NCI-H128 (cell line): Measurements from ENCODE around the gene ALDH1L1.

ENCODE experiments used
- DNase-seq: peaks from one replicate; lab custom pipeline; 2025; ENCODE audit not compliant: unreplicated experiment; lab: John Stamatoyannopoulos, UW

The ALDH1L1 gene

DNA sequence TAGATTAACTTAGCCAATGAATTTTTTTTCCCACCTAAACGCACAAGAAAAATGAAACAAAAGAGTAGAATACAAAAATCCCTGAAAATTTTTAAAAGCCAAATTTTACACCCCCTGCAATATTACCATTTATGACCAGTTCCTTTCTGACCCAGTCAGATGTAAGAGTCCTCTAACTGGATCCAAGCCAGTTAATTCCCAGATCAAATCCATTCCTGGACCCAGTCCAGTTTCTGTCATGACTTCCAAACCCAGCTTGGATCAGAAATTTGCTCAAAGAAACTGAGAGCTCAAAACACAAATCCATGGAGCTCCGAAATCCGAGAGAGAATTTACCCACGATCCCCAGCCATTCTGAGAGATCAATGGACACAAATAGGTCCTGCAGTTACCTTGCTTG lies 17.0 kb upstream of the ALDH1L1 start:
- DNase-seq = no peak

DNA sequence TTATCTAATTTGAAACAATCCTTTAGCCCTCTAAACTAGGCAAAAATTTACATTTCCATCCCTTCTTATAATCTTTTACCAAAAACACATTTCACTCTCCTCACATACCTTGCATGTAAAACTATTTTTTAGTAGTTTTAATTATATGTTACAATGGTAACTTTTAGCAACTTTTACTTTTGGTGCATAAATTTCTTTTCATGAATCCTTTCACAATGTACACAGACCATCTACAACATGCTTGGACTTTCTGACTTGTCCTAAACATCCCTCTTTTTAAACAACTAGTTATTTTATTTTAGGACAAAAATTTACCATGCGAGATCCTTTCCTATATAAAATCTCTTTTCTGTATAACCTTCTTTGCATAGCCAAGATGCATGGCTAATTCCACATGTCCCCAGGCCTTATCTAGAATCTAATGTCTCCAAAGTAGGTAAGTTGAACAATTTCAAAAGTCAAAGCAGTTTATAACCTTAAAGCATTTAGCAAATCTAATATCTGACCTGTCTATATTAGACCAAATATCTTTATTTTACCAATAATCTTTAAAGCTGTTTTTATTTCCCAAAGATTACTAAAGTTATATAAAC lies 14.4 kb upstream of the ALDH1L1 start:
- DNase-seq = no peak

DNA sequence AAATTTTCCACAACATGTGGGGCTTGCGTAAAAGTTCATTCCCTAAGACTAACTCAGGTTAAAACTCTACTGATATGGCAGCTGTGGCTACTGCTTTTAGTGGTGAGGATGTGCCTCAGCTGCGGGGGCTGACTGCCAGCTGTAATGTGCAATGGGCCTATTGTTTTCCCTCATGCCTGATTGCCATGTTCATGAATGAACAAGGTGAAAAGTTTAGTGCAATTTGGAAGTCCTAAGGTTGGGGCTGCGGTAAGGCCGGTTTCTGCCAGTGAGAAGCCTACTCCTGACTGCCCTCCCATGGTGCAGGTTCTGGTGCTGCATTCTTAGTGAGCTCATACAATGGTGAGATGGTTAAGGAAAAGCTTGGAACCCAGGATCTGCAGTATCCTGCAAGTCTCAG lies 10.9 kb upstream of the ALDH1L1 start:
- no peak for DNase-seq

DNA sequence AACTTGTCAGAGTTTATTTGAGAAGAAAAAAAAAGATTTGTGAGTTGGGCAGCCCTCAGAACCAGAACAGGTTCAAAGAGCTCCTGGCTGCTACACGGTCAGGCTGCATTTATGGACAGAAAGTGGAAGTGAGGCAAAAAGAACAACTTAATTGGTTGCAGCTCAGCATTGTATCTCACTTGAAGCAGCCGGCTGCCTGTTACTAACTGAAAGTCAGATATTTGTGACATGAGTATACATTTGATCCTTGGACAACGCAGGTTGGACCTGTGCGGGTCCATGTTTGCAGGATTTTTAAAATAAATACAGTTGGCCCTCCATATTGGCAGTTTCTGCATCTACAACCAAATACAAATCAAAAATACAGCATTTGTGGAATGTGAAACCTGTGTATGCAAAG lies 7.5 kb upstream of the ALDH1L1 start:
- DNase-seq = no peak

DNA sequence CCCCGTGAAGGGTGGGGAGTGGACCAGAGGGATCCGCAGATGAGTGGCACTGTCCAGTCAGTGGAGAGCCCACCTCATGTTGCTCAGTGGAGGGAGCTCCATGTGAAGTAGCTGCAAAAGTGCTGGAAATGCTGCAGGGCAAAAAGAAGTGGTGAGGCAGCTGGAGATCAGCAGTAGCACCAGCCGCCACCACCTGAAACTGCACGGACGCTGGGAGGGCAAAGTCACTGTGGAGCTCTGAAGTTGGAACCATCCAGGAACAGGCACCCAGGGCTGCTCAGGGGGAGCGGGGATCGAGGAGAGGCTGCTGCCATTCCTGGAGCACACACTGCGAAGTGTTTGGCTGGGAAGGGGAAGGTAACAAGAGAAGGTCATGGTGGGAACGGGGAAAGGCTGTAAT lies 6.4 kb upstream of the ALDH1L1 start:
- no peak for DNase-seq

DNA sequence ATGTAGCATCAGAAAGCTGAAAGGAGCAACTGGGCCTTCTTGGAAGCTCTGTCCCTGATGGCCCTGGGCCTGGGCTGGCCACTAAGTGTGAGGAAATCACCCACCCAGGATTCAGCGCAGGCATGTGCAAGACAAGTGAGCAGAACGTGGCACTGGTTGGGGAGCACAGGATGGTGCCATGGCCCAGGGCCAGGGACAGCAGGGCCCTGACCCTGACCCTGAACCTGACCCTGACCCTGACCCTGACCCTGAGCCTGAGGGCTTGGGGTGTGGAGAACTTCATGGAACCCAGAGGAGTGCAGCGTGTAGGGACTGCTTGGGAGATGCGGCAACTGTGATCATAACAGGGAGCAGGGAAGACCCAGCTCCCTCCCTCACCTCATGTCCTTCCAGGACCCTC lies 5.9 kb upstream of the ALDH1L1 start:
- DNase-seq = no peak

DNA sequence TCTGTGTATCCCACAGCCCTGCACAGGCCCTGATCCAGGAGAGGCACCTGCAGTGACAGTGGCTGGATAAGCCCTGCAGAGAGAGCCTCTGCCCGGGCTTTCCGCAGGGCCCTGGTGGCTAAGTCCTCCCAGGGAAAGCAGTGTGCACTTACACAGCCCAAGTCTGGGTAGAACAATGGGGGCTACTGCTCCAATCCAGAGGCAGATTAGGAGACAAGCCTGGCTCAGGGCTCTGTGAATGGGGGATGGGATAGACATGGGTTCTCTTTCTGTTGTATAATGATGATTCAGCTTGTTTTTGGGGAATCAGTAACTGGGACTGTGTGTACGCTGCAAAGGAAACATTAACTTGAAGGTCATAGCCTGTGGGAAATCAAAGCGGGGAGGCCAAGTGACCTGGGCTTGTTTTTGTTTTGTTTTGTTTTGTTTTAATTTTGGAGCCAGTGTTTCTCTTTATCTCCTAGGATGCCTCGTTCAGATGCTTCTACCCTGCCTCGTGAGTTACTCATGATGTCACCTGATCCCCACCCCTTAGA lies 4.1 kb upstream of the ALDH1L1 start:
- no peak for DNase-seq

DNA sequence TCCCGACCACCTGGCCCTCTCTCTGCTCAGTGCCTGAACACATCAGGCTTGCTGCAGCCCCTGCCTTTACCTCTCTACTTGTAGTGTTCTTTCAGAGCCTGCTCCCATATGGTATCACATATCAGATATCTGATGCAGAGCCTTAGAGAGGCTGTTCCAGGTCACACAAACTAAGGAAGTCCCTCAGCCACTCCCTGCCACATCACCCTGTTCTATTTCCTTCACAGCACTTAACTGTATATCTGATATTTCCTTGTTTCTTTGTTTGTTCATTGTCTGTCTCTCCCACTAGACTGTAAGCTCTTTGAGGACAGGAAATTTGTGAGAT lies 976 bp upstream of the ALDH1L1 start:
- DNase-seq = no peak

DNA sequence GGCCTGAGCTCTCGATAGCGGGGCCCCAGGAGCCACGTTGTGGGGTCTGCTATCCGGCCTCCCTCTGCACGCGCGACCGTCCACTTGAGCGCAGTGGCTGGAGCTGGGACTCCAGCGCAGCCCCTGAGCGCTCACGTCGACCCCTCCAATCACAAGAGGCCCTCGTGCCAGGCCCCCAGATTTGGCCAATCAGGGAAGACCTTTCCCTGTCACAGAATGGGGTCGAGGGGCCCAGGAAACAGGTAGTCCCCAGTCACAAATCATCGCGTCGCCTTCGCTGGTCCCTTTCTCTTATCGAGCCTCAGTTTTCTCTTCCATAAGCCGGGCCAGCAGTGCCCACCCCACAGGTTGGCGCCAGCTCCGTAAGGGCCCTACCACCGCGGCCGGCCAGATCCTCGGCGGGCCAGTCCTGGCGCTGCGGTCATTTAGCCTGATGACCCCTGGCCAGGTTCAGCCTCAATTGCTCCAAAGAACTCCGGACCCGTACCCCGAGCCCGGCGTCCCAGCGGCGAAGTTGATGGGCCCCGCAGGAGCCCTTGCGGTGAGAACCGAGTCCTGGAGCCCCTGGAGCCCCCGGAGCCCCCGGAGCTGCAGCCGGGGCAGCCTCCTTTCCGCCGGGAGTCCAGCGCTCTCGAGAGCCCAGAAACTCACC lies 435 bp downstream of the ALDH1L1 start:
- DNase-seq = no peak

DNA sequence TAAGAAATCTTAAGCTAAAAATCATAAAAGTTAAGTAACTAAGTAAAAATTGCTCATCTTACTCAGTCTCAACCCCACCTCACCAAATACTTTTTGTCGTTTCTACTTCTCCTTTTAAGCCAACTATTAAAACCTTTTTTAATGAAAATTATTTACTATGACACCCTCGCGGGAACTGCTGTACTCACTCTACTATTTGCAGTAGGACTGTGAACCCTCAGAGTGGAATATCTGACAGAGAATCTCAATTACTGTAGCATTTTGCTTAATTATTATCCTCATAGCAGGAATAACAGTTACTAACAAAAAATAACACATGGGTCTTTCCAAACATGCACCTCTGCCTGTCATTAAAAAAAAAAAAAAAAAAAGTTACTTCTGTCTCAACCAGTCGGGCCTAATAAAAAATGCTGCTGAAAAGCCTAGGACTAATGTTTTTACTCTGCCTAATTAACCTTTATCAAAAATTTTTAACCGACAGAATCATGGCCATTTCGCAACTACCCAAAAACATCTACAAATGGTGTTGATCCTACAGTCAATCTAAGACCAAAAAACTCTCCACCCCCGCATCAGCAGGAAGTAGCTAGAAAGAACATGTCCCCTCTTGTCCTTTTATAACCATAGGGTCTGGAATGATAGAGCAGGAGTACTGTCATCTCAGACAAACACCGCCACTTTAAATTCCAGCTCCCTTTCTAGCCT lies 10.2 kb downstream of the ALDH1L1 start:
- DNase-seq = no peak

DNA sequence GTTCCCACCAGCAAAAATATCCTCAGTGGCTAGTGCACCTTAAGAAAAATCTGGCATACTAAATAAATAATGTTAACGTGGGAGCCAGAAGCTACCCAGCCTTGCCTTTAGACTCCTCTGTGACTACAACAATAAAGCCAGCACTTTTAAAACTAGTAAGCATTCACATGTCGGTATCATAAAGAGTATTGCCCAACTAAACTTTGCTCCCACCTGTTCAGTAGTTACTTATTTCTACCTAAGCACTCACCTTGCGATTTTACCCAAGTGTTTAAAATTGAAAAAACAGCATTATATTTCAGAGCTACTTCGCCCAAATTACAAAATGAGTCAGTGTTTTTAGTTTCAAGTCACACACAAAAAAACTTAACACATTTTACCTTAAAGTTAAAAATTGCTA lies 12.8 kb downstream of the ALDH1L1 start:
- DNase-seq = no peak

DNA sequence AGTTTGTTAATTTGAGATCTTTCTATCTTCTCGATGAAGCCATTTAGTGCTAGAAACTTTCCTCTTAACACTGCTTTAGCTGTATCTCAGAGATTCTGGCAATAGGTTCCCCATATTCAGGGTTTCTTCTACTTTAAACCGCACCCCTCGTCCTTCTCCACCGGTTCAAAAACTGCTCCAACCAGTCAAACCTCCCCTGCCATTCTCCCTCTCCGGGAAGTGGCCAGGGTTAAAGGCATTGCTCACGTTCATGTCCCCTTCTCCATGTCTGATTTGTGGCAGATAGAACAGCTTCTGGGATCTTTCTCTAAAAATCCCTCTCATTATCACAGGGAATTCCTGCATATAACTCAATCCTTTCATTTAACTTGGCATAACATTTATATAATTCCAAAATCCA lies 14.4 kb downstream of the ALDH1L1 start:
- DNase-seq = no peak

DNA sequence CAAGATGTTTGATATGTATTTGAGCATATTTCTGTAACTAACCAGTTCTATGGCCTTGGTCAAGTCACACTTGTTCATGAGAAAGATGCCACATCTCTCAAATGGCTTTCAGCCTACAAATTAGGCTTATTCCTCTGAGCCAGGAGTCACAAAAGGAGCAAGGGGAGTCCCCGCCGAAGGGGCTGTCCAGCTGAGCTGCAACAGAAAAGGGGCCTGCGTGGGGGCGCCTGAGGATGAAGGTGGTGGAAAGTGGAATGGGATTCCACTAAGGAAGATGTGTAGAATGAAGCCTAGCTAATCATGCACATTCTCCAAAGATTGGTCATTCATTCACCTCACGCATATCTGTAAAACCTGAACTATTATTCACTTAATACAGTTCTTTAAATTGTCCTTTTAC lies 19.1 kb downstream of the ALDH1L1 start:
- no peak for DNase-seq

DNA sequence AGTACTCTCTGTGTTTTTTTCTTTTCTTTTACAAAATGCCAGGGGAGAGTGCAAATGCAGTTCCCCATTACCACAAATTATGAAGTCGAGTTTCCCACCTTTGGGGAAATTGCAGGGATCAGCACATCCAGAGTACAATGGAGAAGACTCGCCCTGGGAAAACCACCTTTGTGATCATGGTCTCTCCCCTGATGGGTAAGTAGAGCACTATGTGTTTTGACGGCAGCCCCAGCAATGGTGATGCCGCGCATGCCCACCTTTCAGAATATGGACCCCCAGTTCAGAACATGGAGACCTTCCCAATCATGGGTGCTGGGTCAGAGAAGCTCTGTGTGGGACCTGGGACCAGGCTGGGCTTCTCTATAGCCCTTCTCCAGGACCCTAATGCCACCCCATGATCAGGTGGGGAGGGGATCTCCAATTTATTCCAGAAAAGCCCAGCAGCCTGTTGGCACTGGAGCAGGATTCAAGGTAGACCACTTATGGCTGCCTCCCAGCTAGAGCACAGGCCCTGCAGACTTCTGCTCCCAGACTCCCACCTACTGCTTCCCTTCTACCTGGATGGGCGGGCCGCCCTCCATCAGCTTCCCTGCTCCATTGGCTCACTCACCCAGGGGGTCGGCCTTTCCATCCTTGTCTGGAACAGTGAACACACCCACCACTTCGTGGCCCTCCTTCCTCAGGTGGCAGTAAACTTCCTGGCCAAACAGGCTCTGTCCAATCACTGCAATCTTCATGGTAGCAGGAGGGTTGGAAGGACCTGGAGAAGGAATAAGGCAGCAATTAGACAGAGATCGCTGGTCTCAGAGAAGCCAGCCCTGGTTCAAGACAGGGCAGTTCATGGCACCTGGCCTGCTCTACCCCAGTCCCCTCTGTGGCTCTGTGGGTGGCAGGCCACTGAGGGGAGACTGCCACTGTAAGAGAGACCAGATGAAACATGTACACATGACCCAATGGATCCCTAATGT lies 19.9 kb downstream of the ALDH1L1 start:
- DNase-seq = no peak

DNA sequence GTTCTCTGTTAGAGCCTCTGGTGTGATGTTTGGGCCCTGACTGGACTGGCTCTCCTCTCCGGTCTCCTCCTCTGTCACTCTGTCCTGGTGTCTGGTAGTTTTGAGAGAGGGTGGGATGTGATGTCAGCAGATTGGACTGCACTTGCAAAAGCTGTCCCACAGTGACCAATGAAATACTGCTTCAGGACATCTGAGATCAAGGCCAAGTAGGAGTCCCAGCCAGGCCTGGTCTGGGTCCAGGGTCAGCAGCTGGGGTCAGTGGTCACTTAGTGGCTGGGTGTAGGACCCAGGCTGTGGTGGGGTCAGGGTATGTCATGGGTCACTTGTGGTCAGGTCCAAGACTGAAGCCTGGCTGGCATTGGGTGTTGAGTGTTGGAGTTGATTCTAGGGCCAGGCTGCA lies 20.9 kb downstream of the ALDH1L1 start:
- no peak for DNase-seq

DNA sequence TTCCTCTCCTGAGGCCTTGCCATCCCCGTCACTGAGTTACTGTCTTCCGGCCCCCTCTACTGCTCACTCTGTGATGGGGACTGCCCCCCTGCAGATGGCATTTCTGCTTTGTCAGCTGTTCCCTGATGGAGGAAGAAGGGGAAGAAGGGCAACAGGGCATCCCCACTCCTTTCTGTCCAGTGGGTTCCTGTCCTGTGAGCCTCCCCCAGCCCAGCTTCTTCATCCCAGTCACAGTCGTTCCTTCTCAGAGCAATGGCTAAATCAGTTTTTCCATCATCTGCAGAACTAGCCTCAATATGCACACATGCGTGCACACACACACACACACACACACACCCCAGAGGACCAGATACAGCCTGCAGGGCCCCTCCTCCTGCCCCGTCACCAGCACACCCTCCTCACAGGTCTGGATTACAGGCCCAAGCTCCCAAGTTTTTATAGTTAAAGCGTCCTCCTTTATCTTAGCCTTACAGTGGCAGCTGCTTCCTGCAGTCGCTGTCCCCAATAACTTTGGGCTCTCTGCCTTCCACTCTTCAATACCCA lies 21.4 kb downstream of the ALDH1L1 start:
- no peak for DNase-seq

DNA sequence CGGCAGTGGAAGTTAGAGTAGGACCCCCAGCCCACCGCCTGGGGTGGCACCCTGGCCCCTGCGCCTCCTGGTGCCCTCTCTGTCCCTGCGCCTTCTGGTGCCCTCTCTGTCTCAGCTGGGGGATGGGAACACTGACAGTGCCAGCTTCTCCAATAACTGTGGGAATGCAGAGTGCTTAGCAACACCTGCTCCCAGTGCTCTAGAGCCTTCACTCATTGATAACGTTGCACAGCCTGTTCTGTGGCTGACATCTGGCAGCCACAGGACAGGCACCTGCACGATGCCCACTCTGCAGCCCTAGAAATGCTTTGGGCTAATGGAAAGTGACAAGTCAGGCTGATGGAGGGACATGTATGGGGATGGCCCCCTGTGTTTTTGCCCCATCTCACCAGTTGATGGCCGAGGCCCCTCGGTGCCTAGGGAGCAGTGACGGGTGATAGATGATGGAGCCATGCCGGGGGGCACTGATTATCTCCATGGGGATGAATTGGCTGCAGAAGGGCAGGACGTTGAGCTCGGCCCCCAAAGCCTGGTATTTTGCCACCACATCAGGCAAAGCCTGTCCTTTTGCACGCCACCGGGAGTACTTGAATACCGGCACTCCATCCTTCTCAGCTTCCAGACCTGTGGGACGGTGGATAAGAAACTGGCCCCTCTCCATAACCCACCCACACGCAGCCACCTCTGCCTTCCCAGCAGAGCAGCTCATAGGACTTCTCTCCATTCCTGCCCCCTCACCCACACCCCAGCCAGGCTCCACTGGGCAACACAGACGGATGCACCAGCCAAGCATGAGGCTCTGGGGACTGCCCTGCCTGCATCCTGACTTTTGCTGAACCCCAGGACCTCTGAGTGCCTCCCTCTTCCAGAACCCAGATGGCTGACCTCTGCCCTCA lies 22.1 kb downstream of the ALDH1L1 start:
- no peak for DNase-seq

DNA sequence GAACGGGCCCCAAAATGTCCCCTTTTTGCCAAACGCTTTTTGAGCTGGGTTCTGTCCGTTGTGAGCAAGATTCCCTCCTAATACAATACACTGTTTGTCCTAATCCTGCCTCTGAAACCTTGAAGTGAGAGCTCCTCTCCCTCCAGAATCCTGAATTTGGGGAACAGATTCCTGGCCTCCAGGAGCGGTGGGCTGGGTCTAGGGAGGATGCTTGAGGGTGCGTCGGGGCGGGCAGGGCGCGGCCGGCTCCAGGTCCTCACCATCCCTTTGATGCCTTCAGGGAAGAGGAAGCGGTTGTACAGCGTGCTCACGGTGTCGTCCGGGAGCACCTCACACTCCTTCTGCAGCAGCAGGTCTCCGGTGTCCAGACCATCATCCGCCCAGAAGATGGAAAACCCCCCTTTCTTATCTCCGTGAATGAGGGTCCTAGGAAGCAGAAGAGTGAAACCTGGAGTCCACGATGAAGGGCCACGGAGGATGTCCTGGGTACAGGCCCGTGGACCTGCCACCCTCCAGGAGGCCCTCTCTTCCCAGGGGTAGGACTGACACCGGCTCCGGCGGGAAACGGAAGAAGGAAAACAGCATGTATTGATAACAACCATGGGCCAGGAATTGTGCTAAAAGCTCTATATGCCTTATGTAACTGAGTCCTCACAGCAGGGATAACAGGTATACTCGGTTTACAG lies 23.2 kb downstream of the ALDH1L1 start:
- no peak for DNase-seq

DNA sequence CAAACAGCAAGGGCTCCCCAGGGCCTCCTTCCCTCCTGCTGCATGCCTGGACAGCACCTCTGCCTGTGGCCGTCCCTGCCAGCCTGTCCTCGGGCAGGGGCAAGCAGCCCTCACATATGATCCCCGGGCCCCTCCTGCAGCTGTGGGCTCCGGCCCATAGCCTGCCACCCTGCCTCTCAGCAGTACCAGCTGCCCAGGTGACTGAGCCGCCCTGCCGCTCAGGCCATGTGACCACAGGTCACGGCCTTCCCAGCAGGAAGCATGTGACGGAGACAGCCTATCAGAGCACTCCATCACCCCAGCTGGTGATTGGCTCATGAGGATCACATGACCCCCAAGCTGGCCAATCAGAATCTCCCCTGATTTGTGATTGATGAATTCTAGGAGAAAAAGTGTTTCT lies 23.9 kb downstream of the ALDH1L1 start:
- DNase-seq = no peak

DNA sequence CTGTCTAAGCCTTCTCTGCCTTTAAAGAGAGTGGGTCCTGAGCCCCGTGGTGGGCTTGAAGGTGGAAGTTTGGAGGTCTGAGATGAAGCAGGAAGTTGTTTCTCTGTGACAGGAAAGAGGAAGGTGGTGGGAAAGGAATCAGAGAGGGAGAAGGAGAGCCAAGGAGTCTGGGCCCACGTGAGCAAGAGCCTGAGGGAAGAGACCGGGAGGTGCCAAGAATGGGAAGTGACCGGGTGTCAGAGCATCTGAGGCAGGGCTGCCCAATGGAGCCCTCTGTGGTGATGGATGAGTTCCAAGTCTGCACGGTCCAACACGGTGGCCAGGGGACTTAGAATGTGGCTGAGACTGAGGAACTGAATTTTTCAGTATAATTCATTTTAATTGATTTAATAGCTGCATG lies 24.6 kb downstream of the ALDH1L1 start:
- DNase-seq = no peak
